PC-3 (cell line): ENCODE measurements around the gene C10orf71. TPM values are rescaled to one million over a fixed set of nuclear protein-coding genes. Genes with fewer than 3 reads are reported as not detected.

Experiments used
- ATAC-seq: fragments of 200-7000 bp; cut with Tn5 transposase; 2 replicates; pipeline ENCODE4 v1.9.1; 2020; ENCODE audit warnings: mild to moderate bottlenecking, moderate library complexity
- BruUV-seq: library from RNA; stranded (reverse); fragments of 400-500 nt; replicated peaks from 2 replicates; lab custom pipeline; 2021; lab: Mats Ljungman, UMichigan
- CTCF ChIA-PET: fragments of 300-600 bp; sonication (Branson Sonifier 250); formaldehyde crosslinking; loops from one replicate; lab custom pipeline; 2022; ENCODE audit warnings: antibody characterized with exemption; lab: Charles Lee
- POLR2A ChIA-PET: fragments of 300-600 bp; sonication (Branson Sonifier 250); formaldehyde crosslinking; loops from one replicate; lab custom pipeline; 2022; ENCODE audit warnings: antibody characterized with exemption; ENCODE audit not compliant: unreplicated experiment; lab: Charles Lee
- DNase-seq: peaks from one replicate; pipeline ENCODE4 v3.0.0-alpha.2; 2015
- H2AFZ ChIP-seq: fragments of 300-600 bp; sonication (generic); 2 replicates; pipeline ENCODE4 v1.6.0; 2016; ENCODE audit warnings: antibody characterized with exemption, low read length
- H3F3A ChIP-seq: fragments of 300-600 bp; sonication (generic); one replicate; pipeline ENCODE4 v1.6.0; 2017; ENCODE audit warnings: antibody characterized with exemption, low read length, control low read depth, mild to moderate bottlenecking; ENCODE audit not compliant: unreplicated experiment
- H3K27ac ChIP-seq: fragments of 300-600 bp; sonication (generic); 2 replicates; pipeline ENCODE4 v1.5.1; 2016; ENCODE audit warnings: mild to moderate bottlenecking, low read length
- H3K27me3 ChIP-seq: fragments of 300-600 bp; sonication (generic); 2 replicates; pipeline ENCODE4 v1.6.1; 2016; ENCODE audit warnings: low read length, mixed read lengths
- H3K36me3 ChIP-seq: fragments of 300-600 bp; sonication (generic); 2 replicates; pipeline ENCODE4 v1.6.1; 2016; ENCODE audit warnings: low read depth, mixed run types, low read length, mixed read lengths
- H3K4me1 ChIP-seq: fragments of 300-600 bp; sonication (generic); 2 replicates; pipeline ENCODE4 v1.5.1; 2016; ENCODE audit warnings: low read length; ENCODE audit not compliant: insufficient read depth
- H3K4me2 ChIP-seq: fragments of 300-600 bp; sonication (generic); 2 replicates; pipeline ENCODE4 v1.6.0; 2016; ENCODE audit warnings: low read length
- H3K4me3 ChIP-seq: fragments of 300-600 bp; sonication (generic); 2 replicates; pipeline ENCODE4 v1.5.1; 2016; ENCODE audit warnings: mild to moderate bottlenecking, low read length, mixed read lengths
- H3K79me2 ChIP-seq: fragments of 300-600 bp; sonication (generic); 2 replicates; pipeline ENCODE4 v1.6.1; 2017; ENCODE audit warnings: low read length, mixed read lengths
- H3K9ac ChIP-seq: fragments of 300-600 bp; sonication (generic); 2 replicates; pipeline ENCODE4 v1.6.0; 2016; ENCODE audit warnings: mild to moderate bottlenecking, low read length
- H3K9me2 ChIP-seq: fragments of 300-600 bp; sonication (generic); replicated peaks from 2 replicates; pipeline ENCODE4 v1.6.1; 2016; ENCODE audit warnings: mixed run types, low read length, mixed read lengths
- H3K9me3 ChIP-seq: fragments of 300-600 bp; sonication (generic); 2 replicates; pipeline ENCODE4 v1.6.1; 2016; ENCODE audit warnings: low read length, mixed read lengths
- H4K20me1 ChIP-seq: fragments of 300-600 bp; sonication (generic); 2 replicates; pipeline ENCODE4 v1.6.1; 2016; ENCODE audit warnings: low read length, mixed read lengths
- EZH2 ChIP-seq: fragments of 300-600 bp; sonication (generic); IDR thresholded peaks from one replicate; pipeline ENCODE4 v1.6.1; 2017; ENCODE audit warnings: antibody characterized with exemption, mild to moderate bottlenecking, low read length; ENCODE audit not compliant: unreplicated experiment
- EZH2phosphoT487 ChIP-seq: fragments of 300-600 bp; sonication (generic); IDR thresholded peaks from 2 replicates; pipeline ENCODE4 v1.6.1; 2018; ENCODE audit warnings: mild to moderate bottlenecking, antibody characterized with exemption, low read length, borderline replicate concordance
- intact Hi-C: fragments of 100-400 bp; cut with micrococcal nuclease; formaldehyde crosslinking; loops from 2 replicates; pipeline ENCODE4 v1.9.0; 2023
- total RNA-seq: library from RNA; depleted of rRNA; stranded (reverse); fragments of >200 nt; gene quantifications from 2 replicates; pipeline ENCODE4 v1.2.3, GENCODE V29; 2014
- TF ChIP-seq, protein P1 (sequence below): fragments of 300-600 bp; sonication (generic); conservative IDR thresholded peaks from 2 replicates; pipeline ENCODE4 v1.5.1; 2017; ENCODE audit warnings: antibody characterized with exemption, low read depth, mild to moderate bottlenecking, low read length

The C10orf71 gene
- total RNA-seq, 1 experiment from 2014 or later = not detected

DNA sequence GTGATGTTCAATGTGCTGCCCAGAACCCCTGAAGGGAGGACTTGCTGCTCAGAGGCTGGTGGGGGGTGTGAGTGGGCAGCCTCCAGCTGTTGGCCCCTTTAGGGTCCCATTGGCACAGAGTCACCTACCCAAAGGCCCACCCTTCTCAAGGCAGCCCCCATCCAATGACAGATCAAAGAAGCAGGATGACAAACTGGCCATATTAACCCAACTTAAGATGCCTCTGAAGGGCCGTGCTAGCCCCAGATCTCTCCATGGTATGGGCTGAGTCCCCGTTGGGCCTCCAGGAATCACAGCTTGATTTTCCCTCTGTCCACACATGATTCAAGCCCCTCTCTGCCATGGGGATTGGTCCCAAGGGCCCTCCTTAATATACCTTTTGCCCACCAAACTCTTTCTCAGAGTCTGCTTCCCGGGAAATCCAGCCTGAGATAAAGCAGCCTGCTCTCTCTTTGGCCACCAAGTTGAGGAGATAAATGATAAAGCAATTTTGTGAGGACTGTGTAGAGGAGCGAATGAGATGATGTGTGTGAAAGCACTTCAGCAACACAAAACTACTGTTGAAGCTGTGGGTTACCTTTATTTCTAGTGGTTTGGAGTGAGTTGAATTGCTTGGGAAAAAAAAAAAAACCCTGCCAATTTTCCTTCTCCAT lies 38.2 kb upstream of the C10orf71 start:
- ATAC-seq (no peak), DNase-seq (no peak)
- H3K36me3 ChIP-seq = no peaks in the 10 kb centered on the region
- no TSS peak for BruUV-seq
- no peak overlapping the region for H3K4me3 ChIP-seq
- H3K4me2 ChIP-seq = no peak overlapping the region
- no peaks in the 10 kb centered on the region for H4K20me1 ChIP-seq
- H3K27me3 ChIP-seq = peaks cover 41% of the 10 kb centered on the region
- H3K9me2 ChIP-seq = no peaks in the 10 kb centered on the region
- H3K27ac ChIP-seq = no peak overlapping the region
- no peak overlapping the region for H2AFZ ChIP-seq
- ChIA-PET CTCF (no interaction called here), POLR2A (interaction anchor here (0.6 kb wide), 1 partner anchor 361 kb away, joined by 4 read pairs; no protein-coding TSS in a partner anchor)
- no peak overlapping the region for H3K9ac ChIP-seq
- no peaks in the 10 kb centered on the region for H3K4me1 ChIP-seq
- intact Hi-C loops = no loop called here
- 0 out of 2 replicates have a peak, but pooled peaks cover 5% of the 10 kb centered on the region for H3K9me3 ChIP-seq
- TF ChIP-seq EZH2phosphoT487 (no peak), EZH2 (no peak)
- no peaks in the 10 kb centered on the region for H3K79me2 ChIP-seq
- no peaks in the 10 kb centered on the region for H3F3A ChIP-seq

DNA sequence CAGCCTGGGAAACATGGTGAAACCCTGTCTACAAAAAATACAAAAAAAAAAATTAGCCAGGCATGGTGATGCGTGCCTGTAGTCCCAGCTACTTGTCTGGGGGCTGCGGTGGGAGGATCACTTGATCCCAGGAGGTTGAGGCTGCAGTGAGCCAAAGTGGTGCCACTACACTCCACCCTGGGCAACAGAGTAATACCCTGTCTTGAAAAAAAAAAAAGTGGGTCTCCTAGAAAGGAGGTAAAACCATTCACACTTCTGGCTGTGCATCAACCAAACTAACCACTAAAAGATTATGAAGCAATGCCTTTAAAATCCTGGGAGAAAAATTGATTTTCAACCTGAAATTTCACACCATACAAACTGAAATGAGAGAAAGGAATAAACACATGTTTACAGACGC lies 35.4 kb upstream of the C10orf71 start:
- ATAC-seq (no peak), DNase-seq (no peak)
- Histone ChIP-seq H3K36me3 (no peaks in the 10 kb centered on the region), H3K9me3 (0 out of 2 replicates have a peak, but pooled peaks cover 12% of the 10 kb centered on the region), H3K27ac (no peak overlapping the region), H3K9me2 (no peaks in the 10 kb centered on the region), H3K4me2 (no peak overlapping the region), H3K79me2 (no peaks in the 10 kb centered on the region), H4K20me1 (no peaks in the 10 kb centered on the region), H3K27me3 (peaks cover 61% of the 10 kb centered on the region), H3K4me3 (no peak overlapping the region), H2AFZ (no peak overlapping the region), H3K4me1 (no peaks in the 10 kb centered on the region), H3K9ac (no peak overlapping the region), H3F3A (no peaks in the 10 kb centered on the region)
- TF ChIP-seq, protein P1, sequence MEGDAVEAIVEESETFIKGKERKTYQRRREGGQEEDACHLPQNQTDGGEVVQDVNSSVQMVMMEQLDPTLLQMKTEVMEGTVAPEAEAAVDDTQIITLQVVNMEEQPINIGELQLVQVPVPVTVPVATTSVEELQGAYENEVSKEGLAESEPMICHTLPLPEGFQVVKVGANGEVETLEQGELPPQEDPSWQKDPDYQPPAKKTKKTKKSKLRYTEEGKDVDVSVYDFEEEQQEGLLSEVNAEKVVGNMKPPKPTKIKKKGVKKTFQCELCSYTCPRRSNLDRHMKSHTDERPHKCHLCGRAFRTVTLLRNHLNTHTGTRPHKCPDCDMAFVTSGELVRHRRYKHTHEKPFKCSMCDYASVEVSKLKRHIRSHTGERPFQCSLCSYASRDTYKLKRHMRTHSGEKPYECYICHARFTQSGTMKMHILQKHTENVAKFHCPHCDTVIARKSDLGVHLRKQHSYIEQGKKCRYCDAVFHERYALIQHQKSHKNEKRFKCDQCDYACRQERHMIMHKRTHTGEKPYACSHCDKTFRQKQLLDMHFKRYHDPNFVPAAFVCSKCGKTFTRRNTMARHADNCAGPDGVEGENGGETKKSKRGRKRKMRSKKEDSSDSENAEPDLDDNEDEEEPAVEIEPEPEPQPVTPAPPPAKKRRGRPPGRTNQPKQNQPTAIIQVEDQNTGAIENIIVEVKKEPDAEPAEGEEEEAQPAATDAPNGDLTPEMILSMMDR = no peak
- TF ChIP-seq EZH2phosphoT487 (no peak), EZH2 (no peak)
- CTCF ChIA-PET = no interaction called here
- intact Hi-C loops = no loop called here
- no TSS peak for BruUV-seq
- POLR2A ChIA-PET = no interaction called here

DNA sequence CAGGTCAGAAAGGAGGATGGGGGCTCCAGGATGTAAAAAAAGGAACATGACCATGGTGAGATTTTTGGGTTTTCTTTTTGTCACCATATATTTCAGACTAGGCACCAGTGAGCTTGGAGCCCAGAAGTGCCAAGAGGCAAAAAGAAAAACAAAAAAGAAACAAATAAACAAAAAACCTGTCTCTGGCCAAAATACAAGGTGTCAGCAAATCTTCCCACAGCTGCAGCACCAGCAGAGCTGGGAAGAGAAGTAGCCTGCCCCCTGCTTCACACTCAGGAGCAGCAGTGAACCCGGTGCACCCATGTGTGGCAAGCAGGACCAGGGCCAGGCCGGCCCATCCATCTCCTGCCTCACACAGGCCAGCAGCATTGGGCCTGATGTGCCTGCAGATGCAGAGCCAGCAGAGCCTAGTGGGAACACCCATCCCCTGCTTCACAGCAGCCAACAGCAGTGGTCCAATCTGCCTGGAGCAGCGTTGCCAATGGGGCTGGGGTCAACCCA lies 34.7 kb upstream of the C10orf71 start:
- CTCF ChIA-PET = no interaction called here

More for the DNA sequence above, 34.7 kb upstream of the C10orf71 start:
- ATAC-seq (no peak), DNase-seq (no peak)
- Histone ChIP-seq H3K27me3 (peaks cover 65% of the 10 kb centered on the region), H3K9me2 (no peaks in the 10 kb centered on the region), H3K9ac (no peak overlapping the region), H3K79me2 (no peaks in the 10 kb centered on the region), H3K9me3 (0 out of 2 replicates have a peak, but pooled peaks cover 12% of the 10 kb centered on the region), H3K4me1 (no peaks in the 10 kb centered on the region), H3K4me3 (no peak overlapping the region), H3K27ac (no peak overlapping the region), H3F3A (no peaks in the 10 kb centered on the region), H2AFZ (no peak overlapping the region), H4K20me1 (no peaks in the 10 kb centered on the region), H3K36me3 (no peaks in the 10 kb centered on the region), H3K4me2 (no peak overlapping the region)
- no TSS peak for BruUV-seq
- TF ChIP-seq EZH2 (no peak), EZH2phosphoT487 (no peak)
- TF ChIP-seq, protein P1 = no peak
- POLR2A ChIA-PET = no interaction called here
- intact Hi-C loops = no loop called here
